Common myeloid progenitor, CD34-positive (primary cell): ENCODE measurements around the gene C1RL.
A peak's percentile ranks its signal among the peaks of the same experiment; 100 is the strongest.

Experiments
- CTCF ChIA-PET: fragments of 350-600 bp; sonication (Branson Sonifier 250); formaldehyde crosslinking; loops from one replicate; lab custom pipeline; 2021; ENCODE audit warnings: antibody characterized with exemption; lab: Charles Lee
- POLR2A ChIA-PET: fragments of 350-600 bp; sonication (Branson Sonifier 250); formaldehyde crosslinking; loops from one replicate; lab custom pipeline; 2021; ENCODE audit warnings: antibody characterized with exemption; lab: Charles Lee
- DNase-seq, 3 donors: peaks; one replicate each; pipeline versions ENCODE4 v3.0.0 to v3.0.0-alpha.2; 2013
- H3K27ac ChIP-seq, 2 experiments: 1 replicate in 1 of 2; 2 replicates in 1 of 2; pipeline ENCODE4 v1.7.0; 2013; ENCODE audit warnings: inconsistent platforms in 2 of 2, low read length in 2 of 2, mild to moderate bottlenecking in 2 of 2, low read depth in 1 of 2, moderate library complexity in 1 of 2; ENCODE audit not compliant: severe bottlenecking in 2 of 2, insufficient read depth in 1 of 2, poor library complexity in 1 of 2
- H3K27me3 ChIP-seq, 5 experiments: replicated peaks in 2 of 5; 1 replicate in 3 of 5; 2 replicates in 2 of 5; pipeline versions ENCODE4 v1.6.1 to v1.7.0; 2013; ENCODE audit warnings: low read length in 4 of 5, mild to moderate bottlenecking in 2 of 5, moderate library complexity in 2 of 5, inconsistent platforms in 1 of 5; ENCODE audit not compliant: insufficient read depth in 5 of 5, control insufficient read depth in 4 of 5
- H3K36me3 ChIP-seq, 4 experiments: 1 replicate in 2 of 4; 2 replicates in 2 of 4; pipeline versions ENCODE4 v1.6.1 to v1.7.0; 2013; ENCODE audit warnings: low read length in 3 of 4, control low read depth in 1 of 4, mild to moderate bottlenecking in 1 of 4; ENCODE audit not compliant: control insufficient read depth in 4 of 4, insufficient read depth in 4 of 4
- H3K4me1 ChIP-seq, 4 experiments: 1 replicate in 3 of 4; 2 replicates in 1 of 4; pipeline versions ENCODE4 v1.6.1 to v1.7.1; 2013; ENCODE audit warnings: low read length in 3 of 4, mild to moderate bottlenecking in 3 of 4, control low read depth in 1 of 4, inconsistent platforms in 1 of 4, moderate library complexity in 1 of 4; ENCODE audit not compliant: control insufficient read depth in 4 of 4, insufficient read depth in 4 of 4; ENCODE audit errors: control extremely low read depth in 1 of 4
- H3K4me3 ChIP-seq, 7 experiments: 1 replicate in 4 of 7; 2 replicates in 3 of 7; pipeline versions ENCODE4 v1.5.1 to v1.7.0; 2013; ENCODE audit warnings: mild to moderate bottlenecking in 7 of 7, low read length in 6 of 7, moderate library complexity in 6 of 7, inconsistent platforms in 2 of 7, low read depth in 2 of 7, control low read depth in 1 of 7; ENCODE audit not compliant: insufficient read depth in 4 of 7, control insufficient read depth in 1 of 7; ENCODE audit errors: extremely low read depth in 1 of 7
- H3K9me3 ChIP-seq, 5 experiments: 1 replicate in 4 of 5; 2 replicates in 1 of 5; pipeline versions ENCODE4 v1.6.1 to v1.7.1; 2013; ENCODE audit warnings: low read length in 4 of 5, mild to moderate bottlenecking in 2 of 5, inconsistent platforms in 1 of 5, low read depth in 1 of 5, moderate library complexity in 1 of 5; ENCODE audit not compliant: control insufficient read depth in 4 of 5, insufficient read depth in 2 of 5; ENCODE audit errors: control extremely low read depth in 1 of 5
- WGBS: methylation state at CpG from one replicate; pipeline ENCODE4 v1.1.5; 2013; ENCODE audit not compliant: insufficient coverage; 5-methylcytosine and 5-hydroxymethylcytosine counted together

Gene C1RL

DNA sequence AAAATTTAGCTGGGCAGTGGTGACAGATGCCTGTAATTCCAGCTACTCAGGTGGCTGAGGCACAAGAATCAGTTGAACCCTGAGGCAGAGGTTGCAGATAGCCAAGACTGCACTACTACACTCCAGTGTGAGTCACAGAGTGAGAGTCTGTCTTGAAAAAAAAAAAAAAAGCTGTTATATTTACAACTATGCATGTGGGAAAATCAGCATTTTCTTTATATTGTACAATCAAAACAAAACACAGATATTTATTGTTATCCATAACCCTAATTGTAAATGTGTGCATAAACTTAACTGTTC is 29.2 kb downstream of the C1RL start:
- no peak for DNase-seq
- H3K27ac ChIP-seq: no peak overlapping the region

DNA sequence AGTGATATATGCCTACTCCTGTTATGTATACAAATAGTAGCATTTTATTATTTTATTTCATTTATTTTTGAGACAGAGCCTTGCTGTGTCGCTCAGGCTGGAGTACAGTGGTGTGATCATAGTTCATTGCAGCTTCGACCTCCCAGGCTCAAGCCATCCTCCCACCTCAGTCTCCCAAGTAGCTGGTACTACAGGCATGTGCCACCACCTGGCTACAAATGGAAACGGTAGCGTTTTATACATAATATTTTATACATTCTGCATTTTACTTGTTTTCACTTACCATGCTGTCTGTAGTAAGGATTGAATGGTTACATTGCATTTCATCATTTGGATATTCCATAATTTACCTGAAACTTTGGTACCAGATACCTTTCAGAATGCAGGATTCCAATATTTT is 30.9 kb downstream of the C1RL start:
- DNase-seq: peak in 2 of 3 donors; percentile 16 to 26
- CTCF ChIA-PET: interaction anchor here (1.0 to 2.2 kb wide), 5 partner anchors 9 to 35 kb away, joined by 3 to 9 read pairs (median 4); no protein-coding TSS in a partner anchor
- Histone ChIP-seq H3K9me3 (no peaks in the 10 kb centered on the region), H3K4me1 (peaks cover 3 to 15% (median 11%) of the 10 kb centered on the region in 4 experiments), H3K36me3 (peaks cover 0 to 2% (median 1%) of the 10 kb centered on the region in 4 experiments), H3K27ac (no peak overlapping the region), H3K4me3 (no peak overlapping the region), H3K27me3 (no peaks in the 10 kb centered on the region)
- 67% methylated on average over 1 of the region's 4 CpGs for WGBS
- POLR2A ChIA-PET: no interaction called here

More for the DNA sequence above, 29.2 kb downstream of the C1RL start:
- Histone ChIP-seq H3K9me3 (peaks cover 0 to 2% (median 0%) of the 10 kb centered on the region in 5 experiments), H3K36me3 (peaks cover 0 to 8% (median 2%) of the 10 kb centered on the region in 4 experiments), H3K27me3 (no peaks in the 10 kb centered on the region), H3K4me3 (no peak overlapping the region), H3K4me1 (peaks cover 0 to 1% (median 0%) of the 10 kb centered on the region in 4 experiments)
- ChIA-PET POLR2A (no interaction called here), CTCF (interaction anchor here (0.7 to 1.0 kb wide), 2 partner anchors 11 to 12 kb away, joined by 3 read pairs; no protein-coding TSS in a partner anchor)

DNA sequence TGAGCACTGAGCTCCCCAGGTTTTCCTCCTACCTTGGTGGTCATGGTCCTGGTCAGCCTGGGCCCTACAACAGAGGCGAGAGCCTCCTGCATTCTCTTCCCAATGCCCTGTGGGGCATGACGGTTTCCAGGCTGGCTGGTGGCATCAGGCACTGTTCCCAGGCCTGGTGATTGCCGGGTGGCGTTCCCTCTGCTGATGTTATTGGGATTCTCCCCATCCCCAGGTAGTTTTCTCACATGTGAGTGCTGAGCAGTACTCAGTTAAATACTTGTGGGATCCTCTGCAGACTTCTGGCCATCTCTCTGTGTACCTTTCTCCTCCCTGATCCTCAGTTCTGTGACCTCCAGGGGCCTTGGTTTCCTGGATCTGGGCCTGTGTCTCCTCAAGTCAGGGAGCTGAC is 32.5 kb downstream of the C1RL start:
- no peaks in the 10 kb centered on the region for H3K27me3 ChIP-seq
- H3K36me3 ChIP-seq: no peaks in the 10 kb centered on the region
- WGBS: 96% methylated on average over 4 of the region's 4 CpGs
- no peaks in the 10 kb centered on the region for H3K9me3 ChIP-seq
- ChIA-PET CTCF (interaction anchor here (1.1 to 2.2 kb wide), 10 partner anchors 8 to 209 kb away, joined by 3 to 9 read pairs (median 3); partner anchors contain the start of genes C1R and TPI1), POLR2A (no interaction called here)
- peaks cover 3 to 15% (median 11%) of the 10 kb centered on the region in 4 experiments for H3K4me1 ChIP-seq
- no peak overlapping the region for H3K27ac ChIP-seq
- no peak overlapping the region for H3K4me3 ChIP-seq
- no peak for DNase-seq

DNA sequence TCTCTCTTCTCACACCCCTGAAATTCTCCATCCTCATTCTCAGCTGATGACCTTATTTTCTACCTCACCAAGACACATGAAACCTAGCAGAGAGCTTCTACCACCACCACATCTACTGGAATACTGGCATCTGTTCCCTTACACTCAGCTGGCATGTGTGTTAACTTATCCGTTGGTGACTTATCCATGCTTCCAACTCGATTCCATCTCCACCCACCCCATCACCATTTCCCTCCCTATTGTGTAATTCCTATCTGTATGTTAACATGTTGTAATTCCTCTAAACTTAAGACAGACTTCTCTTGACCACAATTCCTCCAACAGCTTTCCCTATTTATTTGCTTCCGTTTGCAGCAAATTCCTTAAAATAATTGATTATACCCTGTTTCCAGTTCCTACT is 33.1 kb downstream of the C1RL start:
- CTCF ChIA-PET: interaction anchor here (0.8 to 1.7 kb wide), 6 partner anchors 15 to 131 kb away, joined by 3 to 4 read pairs (median 3); partner anchors contain the start of gene C1R
- 85% methylated on average over 1 of the region's 3 CpGs for WGBS
- POLR2A ChIA-PET: no interaction called here
- Histone ChIP-seq H3K4me1 (peaks cover 3 to 15% (median 11%) of the 10 kb centered on the region in 4 experiments), H3K27ac (no peak overlapping the region), H3K4me3 (no peak overlapping the region), H3K36me3 (no peaks in the 10 kb centered on the region), H3K9me3 (no peaks in the 10 kb centered on the region), H3K27me3 (no peaks in the 10 kb centered on the region)
- no peak for DNase-seq

DNA sequence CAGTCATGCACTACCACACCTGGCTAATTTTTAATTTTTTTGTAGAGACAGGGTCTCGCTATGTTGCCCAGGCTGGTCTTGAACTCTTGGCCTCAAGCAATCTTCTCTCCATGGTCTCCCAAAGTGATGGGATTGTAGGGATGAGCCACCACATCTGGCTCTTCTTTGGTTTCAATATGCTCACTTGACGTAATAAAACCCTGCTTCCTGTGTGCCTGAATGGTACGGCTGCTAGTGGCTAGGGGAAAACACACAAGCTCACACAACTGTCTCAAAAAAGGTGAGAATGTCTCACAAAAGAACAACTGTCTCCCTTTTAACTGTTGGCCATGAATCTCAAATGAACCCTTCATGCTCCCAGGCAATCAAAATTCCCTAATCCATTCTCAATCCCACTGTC is 33.5 kb downstream of the C1RL start:
- WGBS: 86% methylated on average over 3 of the region's 3 CpGs
- H3K9me3 ChIP-seq: no peaks in the 10 kb centered on the region
- no peaks in the 10 kb centered on the region for H3K27me3 ChIP-seq
- no peaks in the 10 kb centered on the region for H3K36me3 ChIP-seq
- H3K4me3 ChIP-seq: no peak overlapping the region
- ChIA-PET CTCF (interaction anchor here (0.7 to 1.7 kb wide), 5 partner anchors 16 to 171 kb away, joined by 3 to 4 read pairs (median 3); partner anchors contain the start of genes C1R and LRRC23), POLR2A (no interaction called here)
- H3K4me1 ChIP-seq: peaks cover 3 to 15% (median 11%) of the 10 kb centered on the region in 4 experiments
- no peak overlapping the region for H3K27ac ChIP-seq
- no peak for DNase-seq

DNA sequence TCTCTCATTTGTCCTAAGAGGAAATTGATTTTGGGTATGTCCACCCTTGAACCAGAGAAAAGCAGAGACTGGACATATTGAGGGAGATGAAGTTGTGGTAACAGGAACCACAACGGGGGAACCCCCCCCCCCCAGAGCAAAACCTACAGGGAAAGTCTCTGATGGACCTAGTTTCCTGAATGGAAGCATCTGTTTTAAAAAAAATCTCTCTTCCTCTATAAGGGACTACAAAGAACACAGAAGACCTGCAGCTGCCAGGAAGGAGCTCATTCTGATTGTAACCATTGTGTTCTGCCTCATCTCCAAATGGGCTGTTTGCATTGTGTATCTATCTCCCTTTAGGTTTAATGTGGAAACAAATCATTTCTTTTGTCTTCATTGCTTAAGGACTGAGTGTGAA is 35.1 kb downstream of the C1RL start:
- WGBS: no CpG with 5 or more reads among the region's 1 CpG
- Histone ChIP-seq H3K4me3 (no peak overlapping the region), H3K27ac (no peak overlapping the region), H3K4me1 (peaks cover 4 to 27% (median 21%) of the 10 kb centered on the region in 4 experiments), H3K27me3 (no peaks in the 10 kb centered on the region), H3K9me3 (no peaks in the 10 kb centered on the region), H3K36me3 (no peaks in the 10 kb centered on the region)
- DNase-seq: peak in 2 of 3 donors; percentile 58 to 67
- ChIA-PET CTCF (interaction anchor here (0.5 to 1.5 kb wide), 8 partner anchors 9 to 50 kb away, joined by 3 to 6 read pairs (median 3); partner anchors contain the start of gene C1S), POLR2A (no interaction called here)

DNA sequence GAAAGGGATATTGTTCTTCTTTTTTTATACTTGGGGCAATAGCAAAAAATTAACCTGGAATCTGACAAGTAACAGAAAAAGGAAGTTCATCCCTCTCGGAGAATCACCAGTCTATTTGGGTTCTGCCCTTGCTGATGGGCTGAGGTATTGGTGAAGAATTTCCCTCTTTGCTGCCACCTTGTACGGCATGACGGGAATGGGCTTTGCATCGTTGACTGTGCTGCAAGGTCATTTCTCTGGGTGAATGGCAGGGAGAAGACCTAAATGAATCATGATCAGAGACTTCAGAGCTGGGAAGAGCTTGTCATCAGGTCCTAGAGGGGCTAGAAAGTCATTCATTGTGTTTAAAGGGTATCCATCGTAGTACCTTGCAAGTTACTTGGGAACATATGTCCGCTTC is 36.5 kb downstream of the C1RL start:
- Histone ChIP-seq H3K4me1 (peaks cover 4 to 39% (median 31%) of the 10 kb centered on the region in 4 experiments), H3K36me3 (no peaks in the 10 kb centered on the region), H3K4me3 (no peak overlapping the region), H3K27ac (no peak overlapping the region), H3K27me3 (no peaks in the 10 kb centered on the region), H3K9me3 (no peaks in the 10 kb centered on the region)
- DNase-seq: no peak
- ChIA-PET POLR2A (interaction anchor here (0.6 kb wide), 1 partner anchor 38 kb away, joined by 3 read pairs; no protein-coding TSS in a partner anchor), CTCF (interaction anchor here (1.1 to 1.3 kb wide), 4 partner anchors 15 to 39 kb away, joined by 3 read pairs; no protein-coding TSS in a partner anchor)
- 93% methylated on average over 3 of the region's 6 CpGs for WGBS
